ENCODE data around the gene DZIP1L.

Gene DZIP1L

GRCh38 chr3:138034918-138035317, 80.5 kb downstream of the DZIP1L start:
- no peak for DNase-seq (ENCODE audit: low spot score)

GRCh38 chr3:138033202-138033691, 82.2 kb downstream of the DZIP1L start:
- DNase-seq (ENCODE audit: low spot score) = no peak

- DNase-seq (ENCODE audit: low spot score) = no peak
Measured at GRCh38 chr3:138032567-138032966, 82.8 kb downstream of the DZIP1L start.

- no peak for DNase-seq (ENCODE audit: low spot score)
Measured at GRCh38 chr3:138031536-138031935, 83.9 kb downstream of the DZIP1L start.

- DNase-seq (ENCODE audit: low spot score) = no peak
Measured at GRCh38 chr3:138030734-138031280, 84.6 kb downstream of the DZIP1L start.

GRCh38 chr3:138027821-138028220, 87.6 kb downstream of the DZIP1L start:
- DNase-seq (ENCODE audit: low spot score) = no peak

GRCh38 chr3:138025553-138025952, 89.9 kb downstream of the DZIP1L start:
- no peak for DNase-seq (ENCODE audit: low spot score)

- no peak for DNase-seq (ENCODE audit: low spot score)
Measured at GRCh38 chr3:138023754-138024153, 91.7 kb downstream of the DZIP1L start.

GRCh38 chr3:138019281-138020069, 95.9 kb downstream of the DZIP1L start:
- no peak for DNase-seq (ENCODE audit: low spot score)

- DNase-seq (ENCODE audit: low spot score) = no peak
Measured at GRCh38 chr3:138016065-138016464, 99.3 kb downstream of the DZIP1L start.

GRCh38 chr3:138012526-138012925, 102.9 kb downstream of the DZIP1L start:
- DNase-seq (ENCODE audit: low spot score) = no peak

All from AG08396 (cell line).